Nucleus accumbens (tissue), 56 donors: ENCODE measurements around the gene CCDC28B.
"Not testable (repeated sequence)": the region's sequence is repeated elsewhere in the genome, so short reads cannot be mapped to it uniquely, and the experiment has no call there.

Source experiments
- DNase-seq, 56 donors: peaks; one replicate each; lab custom pipeline; 2025; lab: John Stamatoyannopoulos, UW

Gene CCDC28B

GRCh38 chr1:32200226-32201010 is at the start of gene CCDC28B:
Gene CCDC28B (plus strand): TSS chr1:32200595. CDS start chr1:32201936, 1,341 bp downstream.
- DNase-seq, result peak in 51 of 56 donors; percentile 21 to 81 (median 49)

DNA sequence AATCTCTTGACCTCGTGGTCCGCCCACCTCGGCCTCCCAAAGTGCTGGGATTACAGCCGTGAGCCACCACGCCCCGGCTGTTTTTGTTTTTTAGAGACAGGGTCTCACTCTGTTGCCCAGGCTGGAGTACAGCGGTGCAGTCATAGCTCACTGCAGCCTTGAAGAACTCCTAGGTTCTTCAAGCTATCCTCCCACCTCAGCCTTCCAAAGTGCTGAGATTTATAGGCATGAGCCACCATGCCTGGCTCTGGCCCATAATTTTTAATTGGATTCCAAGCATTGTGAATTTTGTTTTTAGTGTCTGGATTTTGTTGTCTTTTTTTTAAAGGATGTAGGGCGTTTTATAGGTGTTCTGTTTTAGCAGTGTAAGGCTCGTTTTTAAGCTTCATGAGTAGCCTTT is 49.5 kb upstream of the CCDC28B start:
- DNase-seq, result no peak

DNA sequence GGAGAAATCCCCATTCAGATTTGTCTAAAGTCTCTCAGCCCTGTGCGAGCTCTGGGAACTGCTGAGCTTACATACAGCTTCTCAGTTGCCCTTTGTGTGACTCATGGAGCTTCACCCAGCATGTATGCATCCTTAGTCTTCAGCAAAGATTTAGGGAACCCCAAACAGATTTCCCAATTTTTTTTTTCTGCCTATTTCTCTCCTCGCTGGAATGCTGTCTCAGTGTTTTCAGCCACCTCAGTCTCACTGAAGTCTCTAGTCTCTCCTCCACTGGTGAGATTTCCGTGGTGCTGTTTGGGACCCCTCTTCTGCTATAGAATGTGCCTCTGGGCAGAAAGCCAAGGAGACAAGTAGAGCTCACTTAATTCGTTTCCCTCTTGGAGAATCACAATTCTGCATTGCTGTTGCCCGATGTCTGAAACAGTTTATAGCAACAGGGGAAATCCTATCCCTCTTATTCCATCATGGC is 49.0 kb upstream of the CCDC28B start:
- peak in 1 of 56 donors; percentile 4 for DNase-seq

DNA sequence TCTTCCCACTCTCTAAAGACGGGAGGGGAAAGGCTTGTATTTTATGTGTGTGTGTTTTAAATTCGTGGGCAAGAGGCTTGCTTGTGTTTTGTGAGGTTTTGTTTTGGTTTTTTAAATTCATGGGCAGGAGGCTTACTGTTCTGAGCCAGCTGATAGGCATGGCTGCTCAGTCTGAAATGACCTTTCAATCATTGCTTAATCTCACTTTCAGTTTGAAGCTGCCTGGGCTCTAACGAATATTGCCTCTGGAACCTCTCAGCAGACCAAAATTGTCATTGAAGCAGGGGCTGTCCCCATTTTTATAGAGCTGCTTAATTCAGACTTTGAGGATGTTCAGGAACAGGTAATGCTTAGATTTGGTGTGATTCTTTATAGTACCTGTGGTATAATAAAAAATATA is 41.2 kb upstream of the CCDC28B start:
- DNase-seq, result no peak

DNA sequence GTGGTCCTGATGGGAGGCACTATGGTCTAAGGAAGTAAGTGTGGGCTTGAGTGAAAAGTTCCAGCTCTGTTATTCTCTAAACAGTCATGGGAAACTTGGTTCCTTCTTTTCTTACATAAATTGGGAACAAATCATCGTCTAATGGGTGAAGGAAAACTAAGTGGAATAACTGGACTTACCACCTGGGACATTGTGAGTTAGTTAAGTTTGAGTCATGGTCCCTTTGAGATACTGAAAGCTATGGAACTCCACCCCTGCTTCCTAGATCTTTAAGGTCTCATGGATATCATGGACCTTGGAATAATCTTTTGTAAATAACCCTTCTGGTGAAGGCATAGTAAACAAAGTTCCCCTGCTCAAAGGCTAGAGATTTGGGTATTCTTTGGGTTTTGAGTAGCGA is 37.0 kb upstream of the CCDC28B start:
- no peak for DNase-seq

- not testable (repeated sequence) for DNase-seq
Measured at GRCh38 chr1:32165633-32166032, 34.8 kb upstream of the CCDC28B start.

GRCh38 chr1:32170991-32171390 is 29.4 kb upstream of the CCDC28B start:
- no peak for DNase-seq

DNA sequence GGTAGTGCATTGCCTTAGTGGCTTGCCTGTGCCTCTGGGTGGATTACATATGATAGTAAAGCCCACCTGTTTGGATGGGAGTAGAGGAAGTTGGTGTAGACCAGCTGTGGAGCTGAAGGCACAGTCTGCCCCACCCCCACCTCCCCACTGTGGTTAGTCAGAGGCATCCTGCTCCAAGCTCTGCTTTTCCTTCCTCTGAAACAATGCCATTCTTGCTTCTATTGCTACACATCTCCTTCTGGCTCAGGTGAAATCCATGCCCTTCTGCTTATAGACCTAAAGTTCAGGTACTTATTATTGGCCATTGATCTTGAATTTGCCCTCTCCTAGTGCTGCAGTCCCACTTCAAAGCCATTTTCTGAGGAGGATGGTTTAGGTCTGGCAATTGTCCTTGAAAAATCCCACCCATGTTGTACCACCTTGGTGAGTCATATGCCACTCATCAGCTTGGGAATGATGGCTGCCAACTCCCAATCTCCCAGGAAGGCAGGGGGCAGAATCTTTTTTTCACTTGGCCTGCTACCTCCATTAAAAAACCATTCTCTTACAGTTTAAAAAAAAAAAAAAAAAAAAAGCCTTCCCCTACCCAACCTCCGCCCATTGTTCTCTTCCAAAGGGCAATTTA is 27.7 kb upstream of the CCDC28B start:
- DNase-seq, result no peak

- DNase-seq, result no peak
Measured at GRCh38 chr1:32178380-32179192, 21.8 kb upstream of the CCDC28B start.

GRCh38 chr1:32179193-32179442 is 21.3 kb upstream of the CCDC28B start:
- peak in 1 of 56 donors; percentile 68 for DNase-seq

- peak; percentile 47 to 99 (median 92) for DNase-seq
Measured at GRCh38 chr1:32179443-32180185, 20.8 kb upstream of the CCDC28B start, which contains the start of gene TXLNA. Gene TXLNA (plus strand): TSS chr1:32179675. CDS start chr1:32180346, 671 bp downstream.

- peak in 27 of 56 donors; percentile 7 to 67 (median 46) for DNase-seq
Measured at GRCh38 chr1:32180186-32181060, 20.0 kb upstream of the CCDC28B start.

DNA sequence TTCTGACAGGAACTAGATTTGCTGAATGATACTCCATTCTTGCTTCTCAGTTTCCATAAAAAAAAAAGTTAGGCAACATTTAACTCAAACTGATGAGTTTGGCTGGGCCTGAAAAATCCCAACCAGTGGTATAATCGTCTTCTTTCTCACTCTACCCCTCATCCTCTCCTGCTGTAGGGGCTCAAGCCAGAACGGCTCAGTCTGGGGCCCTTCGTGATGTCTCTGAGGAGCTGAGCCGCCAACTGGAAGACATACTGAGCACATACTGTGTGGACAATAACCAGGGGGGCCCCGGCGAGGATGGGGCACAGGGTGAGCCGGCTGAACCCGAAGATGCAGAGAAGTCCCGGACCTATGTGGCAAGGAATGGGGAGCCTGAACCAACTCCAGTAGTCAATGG is 19.3 kb upstream of the CCDC28B start:
- no peak for DNase-seq

GRCh38 chr1:32181563-32181962 is 18.8 kb upstream of the CCDC28B start:
- DNase-seq, result no peak

- no peak for DNase-seq
Measured at GRCh38 chr1:32182060-32182459, 18.3 kb upstream of the CCDC28B start.

DNA sequence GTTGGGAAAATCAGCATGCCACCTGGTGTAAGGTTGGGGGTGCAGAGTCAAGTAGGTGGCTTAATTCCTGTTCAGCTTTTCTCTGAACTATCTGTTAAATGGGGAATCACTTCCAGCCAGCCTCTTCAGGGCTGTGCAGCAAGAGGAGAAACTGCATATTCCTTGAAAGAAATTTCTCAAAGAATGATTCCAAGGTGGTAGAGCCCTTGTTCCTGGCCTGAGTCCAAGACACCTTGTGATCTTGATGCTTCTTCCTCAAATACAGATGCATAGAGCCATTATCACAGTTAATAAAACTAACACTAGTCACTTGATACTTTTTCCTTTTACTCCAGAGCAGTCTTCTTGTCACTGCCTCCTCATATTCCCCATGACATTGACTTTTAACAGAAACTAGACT is 15.7 kb upstream of the CCDC28B start:
- DNase-seq, result no peak

DNA sequence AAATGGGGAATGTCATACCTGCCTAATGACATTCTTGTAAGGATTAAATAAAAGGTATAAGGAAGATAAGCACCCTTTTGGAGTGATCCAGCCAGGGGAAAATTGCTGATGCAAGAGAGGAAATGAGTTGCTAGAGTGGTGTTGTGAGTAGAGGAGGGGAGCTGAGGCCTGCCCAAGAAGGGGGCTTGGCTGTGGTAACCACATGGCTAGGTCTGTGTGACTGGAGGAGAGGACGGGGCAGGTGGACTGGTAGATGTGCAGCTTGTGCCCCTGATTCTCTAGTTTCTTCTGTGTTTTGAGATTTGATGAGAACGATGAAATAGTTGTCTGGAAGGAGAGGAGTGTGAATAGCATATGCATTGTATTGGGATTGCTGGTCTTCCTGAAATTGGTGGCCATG is 14.3 kb upstream of the CCDC28B start:
- DNase-seq, result no peak

DNA sequence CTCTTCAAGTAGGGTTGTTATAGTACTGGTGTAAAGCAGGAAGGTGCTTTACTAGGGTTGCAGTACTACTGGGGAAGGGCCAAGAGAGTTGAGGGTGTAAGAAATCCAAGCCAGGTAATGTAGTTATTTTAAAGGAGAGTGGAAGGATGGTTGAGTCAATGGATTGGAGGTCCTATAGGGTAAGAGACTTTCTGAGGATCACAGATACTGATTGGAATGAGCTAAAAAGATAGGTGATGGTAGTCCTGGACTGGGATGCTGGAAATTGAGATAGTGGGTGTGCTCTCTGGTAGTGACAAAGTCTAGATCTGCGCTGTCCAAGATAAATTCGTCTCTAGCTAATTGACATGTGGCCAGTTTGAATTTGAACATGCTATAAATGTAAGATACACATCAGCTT is 13.9 kb upstream of the CCDC28B start:
- no peak for DNase-seq

GRCh38 chr1:32187850-32188249 is 12.5 kb upstream of the CCDC28B start:
- DNase-seq, result no peak
